CD8-positive, alpha-beta memory T cell (primary cell): ENCODE measurements around the gene NPHS1. TPM values are rescaled to one million over a fixed set of nuclear protein-coding genes. Genes with fewer than 3 reads are reported as not detected.
A peak's percentile ranks its signal among the peaks of the same experiment; 100 is the strongest.
"Not testable (repeated sequence)": the region's sequence is repeated elsewhere in the genome, so short reads cannot be mapped to it uniquely, and the experiment has no call there.

Experiments
- CTCF ChIA-PET: fragments of 350-600 bp; sonication (Branson Sonifier 250); formaldehyde crosslinking; loops from one replicate; lab custom pipeline; 2021; ENCODE audit warnings: antibody characterized with exemption; lab: Charles Lee
- POLR2A ChIA-PET: fragments of 350-600 bp; sonication (Branson Sonifier 250); formaldehyde crosslinking; loops from one replicate; lab custom pipeline; 2021; ENCODE audit warnings: antibody characterized with exemption; lab: Charles Lee
- DNase-seq, 5 donors: peaks; one replicate each; pipeline versions ENCODE4 v3.0.0 to v3.0.0-alpha.2; 2020 to 2022; ENCODE audit warnings: mixed read lengths in 1 of 5
- H3K27ac ChIP-seq: one replicate; pipeline ENCODE4 v1.7.0; 2013; ENCODE audit warnings: low read depth, mild to moderate bottlenecking, low read length, moderate library complexity
- H3K27me3 ChIP-seq: 2 replicates; pipeline ENCODE4 v1.7.0; 2013; ENCODE audit warnings: low read length, mild to moderate bottlenecking; ENCODE audit not compliant: insufficient read depth, poor library complexity, severe bottlenecking
- H3K36me3 ChIP-seq: 2 replicates; pipeline ENCODE4 v1.7.0; 2013; ENCODE audit warnings: mild to moderate bottlenecking, low read length, moderate library complexity; ENCODE audit not compliant: insufficient read depth
- H3K4me1 ChIP-seq: 2 replicates; pipeline ENCODE4 v1.7.0; 2013; ENCODE audit warnings: mild to moderate bottlenecking, low read length, moderate library complexity; ENCODE audit not compliant: insufficient read depth
- H3K4me3 ChIP-seq: 2 replicates; pipeline ENCODE4 v1.7.0; 2013; ENCODE audit warnings: mild to moderate bottlenecking, low read length
- H3K9me3 ChIP-seq: 2 replicates; pipeline ENCODE4 v1.7.0; 2013; ENCODE audit warnings: mild to moderate bottlenecking, low read length
- H3K27ac Mint-ChIP-seq, 8 donors: one replicate each; pipeline ENCODE4 v1.8.0; 2020 to 2021; ENCODE audit warnings: mixed read lengths in 8 of 8, mild to moderate bottlenecking in 6 of 8, inconsistent platforms in 3 of 8, moderate library complexity in 3 of 8
- H3K27me3 Mint-ChIP-seq, 2 donors: one replicate each; pipeline ENCODE4 v1.8.0; 2020 to 2021; ENCODE audit warnings: mixed read lengths in 2 of 2, mild to moderate bottlenecking in 1 of 2, moderate library complexity in 1 of 2
- H3K36me3 Mint-ChIP-seq, 3 donors: one replicate each; pipeline ENCODE4 v1.8.0; 2020 to 2021; ENCODE audit warnings: mixed read lengths in 3 of 3, inconsistent platforms in 1 of 3, mild to moderate bottlenecking in 1 of 3
- H3K4me1 Mint-ChIP-seq, 3 donors: one replicate each; pipeline ENCODE4 v1.8.0; 2020 to 2021; ENCODE audit warnings: mixed read lengths in 3 of 3, inconsistent platforms in 1 of 3, mild to moderate bottlenecking in 1 of 3
- H3K4me3 Mint-ChIP-seq, 7 donors: one replicate each; pipeline ENCODE4 v1.8.0; 2020 to 2021; ENCODE audit warnings: mixed read lengths in 7 of 7, mild to moderate bottlenecking in 6 of 7, moderate library complexity in 4 of 7, inconsistent platforms in 2 of 7
- H3K9me3 Mint-ChIP-seq, 5 donors: one replicate each; pipeline ENCODE4 v1.8.0; 2020 to 2022; ENCODE audit warnings: mixed read lengths in 5 of 5, mild to moderate bottlenecking in 3 of 5, moderate library complexity in 2 of 5, inconsistent platforms in 1 of 5
- polyA plus RNA-seq: library from polyadenylated mRNA; unstranded; fragments of 300-500 nt; fragmentation: Illumina TruSeq; gene quantifications from one replicate; pipeline ENCODE4 v1.2.3, GENCODE V29; 2021
- total RNA-seq, 2 experiments: library from RNA; stranded (reverse); gene quantifications; one replicate each; pipeline ENCODE4 v1.2.3, GENCODE V29; 2021

The NPHS1 gene
- total and polyA plus RNA-seq, 3 experiments from 2014 or later: not detected

DNA sequence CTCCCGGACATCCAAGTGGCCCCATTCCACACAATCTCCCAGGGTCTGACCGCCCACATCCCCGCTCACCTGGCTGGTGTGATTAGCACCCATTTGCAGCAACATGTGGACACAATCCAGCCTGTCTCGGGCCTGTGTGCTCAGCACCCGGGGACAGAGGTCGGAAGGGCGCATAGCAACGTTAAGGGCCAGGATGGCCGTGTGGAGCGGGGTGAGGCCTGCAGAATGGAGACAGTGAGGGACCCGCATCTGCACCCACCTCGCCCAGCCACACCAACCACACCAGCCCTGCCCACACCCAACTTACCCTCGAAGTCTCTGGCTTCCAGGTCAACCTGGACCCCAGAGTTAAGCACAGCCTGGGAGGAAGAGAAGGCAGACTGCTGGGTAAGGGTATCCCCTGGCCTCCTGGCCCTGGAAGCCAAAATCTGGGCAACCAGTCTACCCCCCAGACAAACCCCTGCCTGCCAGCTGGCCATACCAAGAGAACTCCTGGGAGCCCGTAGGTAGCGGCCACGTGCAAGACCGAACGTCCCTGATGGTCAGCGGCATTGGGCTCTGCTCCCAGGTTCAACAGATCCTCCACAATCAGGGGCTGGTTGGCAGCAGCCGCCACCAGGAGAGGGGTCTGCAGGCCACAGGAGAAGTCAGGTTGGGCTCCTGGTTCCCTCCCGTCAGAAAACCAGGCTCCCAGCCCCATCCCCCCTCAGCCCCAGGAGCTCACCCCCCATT, 43.8 kb upstream of the NPHS1 start:
- H3K27me3 ChIP-seq: no peaks in the 10 kb centered on the region
- H3K4me3 ChIP-seq: no peak overlapping the region
- H3K4me3 Mint-ChIP-seq: peak overlapping the region in 6 of 7 donors; percentile 16 to 78 (median 39)
- ChIA-PET POLR2A (no interaction called here), CTCF (interaction anchor here (2.6 kb wide), 1 partner anchor 35 kb away, joined by 11 read pairs; no protein-coding TSS in a partner anchor)
- no peaks in the 10 kb centered on the region for H3K9me3 ChIP-seq
- H3K9me3 Mint-ChIP-seq: no peaks in the 10 kb centered on the region
- H3K36me3 ChIP-seq: peaks cover 28% of the 10 kb centered on the region
- peaks cover 4 to 62% (median 8%) of the 10 kb centered on the region in 3 donors for H3K36me3 Mint-ChIP-seq
- H3K27me3 Mint-ChIP-seq: no peaks in the 10 kb centered on the region
- H3K4me1 ChIP-seq: peaks cover 29% of the 10 kb centered on the region
- no peak overlapping the region for H3K27ac ChIP-seq
- H3K27ac Mint-ChIP-seq: peak overlapping the region in 6 of 8 donors; percentile 54 to 72 (median 63)
- DNase-seq: no peak
- peaks cover 28 to 43% (median 30%) of the 10 kb centered on the region in 3 donors for H3K4me1 Mint-ChIP-seq

GRCh38 chr19:35894342-35894741, 42.0 kb upstream of the NPHS1 start:
- peaks cover 0 to 2% of the 10 kb centered on the region in 2 donors for H3K27me3 Mint-ChIP-seq
- POLR2A ChIA-PET: no interaction called here
- H3K4me3 ChIP-seq: no peak overlapping the region
- peaks cover 28 to 36% (median 29%) of the 10 kb centered on the region in 3 donors for H3K4me1 Mint-ChIP-seq
- H3K9me3 Mint-ChIP-seq: no peaks in the 10 kb centered on the region
- H3K27ac Mint-ChIP-seq: peak overlapping the region in 1 of 8 donors; percentile 58
- no peak overlapping the region for H3K4me3 Mint-ChIP-seq
- peaks cover 11 to 73% (median 12%) of the 10 kb centered on the region in 3 donors for H3K36me3 Mint-ChIP-seq
- DNase-seq: no peak
- H3K36me3 ChIP-seq: peaks cover 37% of the 10 kb centered on the region
- H3K9me3 ChIP-seq: no peaks in the 10 kb centered on the region
- CTCF ChIA-PET: interaction anchor here (2.6 kb wide), 1 partner anchor 37 kb away, joined by 11 read pairs; no protein-coding TSS in a partner anchor
- no peaks in the 10 kb centered on the region for H3K27me3 ChIP-seq
- H3K27ac ChIP-seq: no peak overlapping the region
- peaks cover 26% of the 10 kb centered on the region for H3K4me1 ChIP-seq

- H3K4me3 Mint-ChIP-seq, H3K9me3 Mint-ChIP-seq, DNase-seq, H3K9me3 ChIP-seq, H3K4me3 ChIP-seq, H3K27ac ChIP-seq, H3K27me3 Mint-ChIP-seq, H3K4me1 ChIP-seq, POLR2A ChIA-PET, H3K27me3 ChIP-seq: not testable (repeated sequence)
- Mint-ChIP-seq H3K36me3 (peaks cover 13 to 83% (median 19%) of the 10 kb centered on the region in 3 donors), H3K27ac (peak overlapping the region in 1 of 8 donors; percentile 10), H3K4me1 (peaks cover 15 to 20% (median 19%) of the 10 kb centered on the region in 3 donors)
- H3K36me3 ChIP-seq: peaks cover 51% of the 10 kb centered on the region
- CTCF ChIA-PET: interaction anchor here (1.1 to 2.0 kb wide), 3 partner anchors 9 to 40 kb away, joined by 3 to 5 read pairs (median 4); partner anchors contain the start of gene NFKBID
Measured at GRCh38 chr19:35891819-35892218, 39.5 kb upstream of the NPHS1 start.

GRCh38 chr19:35890113-35890650, 37.9 kb upstream of the NPHS1 start:
- H3K9me3 Mint-ChIP-seq: no peaks in the 10 kb centered on the region
- peaks cover 13 to 73% (median 20%) of the 10 kb centered on the region in 3 donors for H3K36me3 Mint-ChIP-seq
- ChIA-PET POLR2A (no interaction called here), CTCF (no interaction called here)
- Histone ChIP-seq H3K9me3 (no peaks in the 10 kb centered on the region), H3K4me1 (no peaks in the 10 kb centered on the region), H3K27me3 (no peaks in the 10 kb centered on the region), H3K36me3 (peaks cover 42% of the 10 kb centered on the region), H3K4me3 (no peak overlapping the region), H3K27ac (no peak overlapping the region)
- H3K27ac Mint-ChIP-seq: peak overlapping the region in 1 of 8 donors; percentile 61
- H3K4me3 Mint-ChIP-seq: no peak overlapping the region
- peaks cover 8 to 14% (median 9%) of the 10 kb centered on the region in 3 donors for H3K4me1 Mint-ChIP-seq
- no peak for DNase-seq
- peaks cover 0 to 2% of the 10 kb centered on the region in 2 donors for H3K27me3 Mint-ChIP-seq

- peaks cover 13 to 70% (median 18%) of the 10 kb centered on the region in 3 donors for H3K36me3 Mint-ChIP-seq
- peaks cover 0 to 2% of the 10 kb centered on the region in 2 donors for H3K27me3 Mint-ChIP-seq
- Histone ChIP-seq H3K27me3 (no peaks in the 10 kb centered on the region), H3K9me3 (no peaks in the 10 kb centered on the region), H3K4me3 (no peak overlapping the region), H3K4me1 (no peaks in the 10 kb centered on the region), H3K36me3 (peaks cover 41% of the 10 kb centered on the region), H3K27ac (no peak overlapping the region)
- peaks cover 4 to 13% (median 6%) of the 10 kb centered on the region in 3 donors for H3K4me1 Mint-ChIP-seq
- ChIA-PET CTCF (interaction anchor here (1.1 kb wide), 1 partner anchor 40 kb away, joined by 3 read pairs; no protein-coding TSS in a partner anchor), POLR2A (no interaction called here)
- no peak overlapping the region for H3K4me3 Mint-ChIP-seq
- DNase-seq: no peak
- H3K9me3 Mint-ChIP-seq: no peaks in the 10 kb centered on the region
- peak overlapping the region in 3 of 8 donors; percentile 57 to 91 (median 66) for H3K27ac Mint-ChIP-seq
Measured at GRCh38 chr19:35889370-35890112, 37.2 kb upstream of the NPHS1 start.

DNA sequence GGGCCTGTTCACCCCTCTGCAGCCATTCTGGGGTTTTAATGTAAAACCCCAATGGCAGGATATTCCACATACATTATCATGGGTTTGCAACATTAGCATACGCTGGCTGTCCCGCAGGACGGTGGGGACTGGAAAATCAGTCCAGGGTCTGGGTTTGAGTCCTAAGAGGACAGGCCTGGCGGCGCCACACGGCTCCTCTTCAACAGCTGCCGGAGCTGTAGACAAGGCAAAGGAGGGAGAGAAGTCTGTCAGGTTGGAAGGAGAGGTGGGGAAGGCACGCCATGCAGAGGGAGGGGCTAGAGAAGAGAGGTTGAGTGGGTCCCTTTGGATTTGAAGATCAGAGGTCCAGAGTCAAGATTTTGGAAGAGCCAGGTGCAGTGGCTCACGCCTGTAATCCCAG, 36.1 kb upstream of the NPHS1 start:
- Histone ChIP-seq H3K27me3 (no peaks in the 10 kb centered on the region), H3K4me3 (no peak overlapping the region), H3K36me3 (peaks cover 36% of the 10 kb centered on the region), H3K27ac (no peak overlapping the region), H3K4me1 (no peaks in the 10 kb centered on the region), H3K9me3 (no peaks in the 10 kb centered on the region)
- H3K4me1 Mint-ChIP-seq: peaks cover 4 to 14% (median 6%) of the 10 kb centered on the region in 3 donors
- ChIA-PET POLR2A (no interaction called here), CTCF (no interaction called here)
- peaks cover 13 to 61% (median 17%) of the 10 kb centered on the region in 3 donors for H3K36me3 Mint-ChIP-seq
- H3K4me3 Mint-ChIP-seq: no peak overlapping the region
- no peak for DNase-seq
- H3K27ac Mint-ChIP-seq: peak overlapping the region in 2 of 8 donors; percentile 19 to 77
- H3K27me3 Mint-ChIP-seq: peaks cover 0 to 2% of the 10 kb centered on the region in 2 donors
- no peaks in the 10 kb centered on the region for H3K9me3 Mint-ChIP-seq

- Mint-ChIP-seq H3K27me3 (peaks cover 0 to 2% of the 10 kb centered on the region in 2 donors), H3K27ac (peak overlapping the region in 1 of 8 donors; percentile 47), H3K4me1 (peaks cover 3 to 11% (median 6%) of the 10 kb centered on the region in 3 donors), H3K36me3 (peaks cover 6 to 52% (median 17%) of the 10 kb centered on the region in 3 donors), H3K4me3 (no peak overlapping the region), H3K9me3 (no peaks in the 10 kb centered on the region)
- POLR2A ChIA-PET: no interaction called here
- Histone ChIP-seq H3K36me3 (peaks cover 28% of the 10 kb centered on the region), H3K9me3 (no peaks in the 10 kb centered on the region), H3K27me3 (no peaks in the 10 kb centered on the region), H3K4me3 (no peak overlapping the region), H3K4me1 (peaks cover 4% of the 10 kb centered on the region), H3K27ac (no peak overlapping the region)
- CTCF ChIA-PET: interaction anchor here (0.8 kb wide), 1 partner anchor 45 kb away, joined by 3 read pairs; no protein-coding TSS in a partner anchor
- DNase-seq: no peak
Measured at GRCh38 chr19:35887197-35887596, 34.9 kb upstream of the NPHS1 start.
